ENCODE results near the gene TNRC18.

The TNRC18 gene

DNA sequence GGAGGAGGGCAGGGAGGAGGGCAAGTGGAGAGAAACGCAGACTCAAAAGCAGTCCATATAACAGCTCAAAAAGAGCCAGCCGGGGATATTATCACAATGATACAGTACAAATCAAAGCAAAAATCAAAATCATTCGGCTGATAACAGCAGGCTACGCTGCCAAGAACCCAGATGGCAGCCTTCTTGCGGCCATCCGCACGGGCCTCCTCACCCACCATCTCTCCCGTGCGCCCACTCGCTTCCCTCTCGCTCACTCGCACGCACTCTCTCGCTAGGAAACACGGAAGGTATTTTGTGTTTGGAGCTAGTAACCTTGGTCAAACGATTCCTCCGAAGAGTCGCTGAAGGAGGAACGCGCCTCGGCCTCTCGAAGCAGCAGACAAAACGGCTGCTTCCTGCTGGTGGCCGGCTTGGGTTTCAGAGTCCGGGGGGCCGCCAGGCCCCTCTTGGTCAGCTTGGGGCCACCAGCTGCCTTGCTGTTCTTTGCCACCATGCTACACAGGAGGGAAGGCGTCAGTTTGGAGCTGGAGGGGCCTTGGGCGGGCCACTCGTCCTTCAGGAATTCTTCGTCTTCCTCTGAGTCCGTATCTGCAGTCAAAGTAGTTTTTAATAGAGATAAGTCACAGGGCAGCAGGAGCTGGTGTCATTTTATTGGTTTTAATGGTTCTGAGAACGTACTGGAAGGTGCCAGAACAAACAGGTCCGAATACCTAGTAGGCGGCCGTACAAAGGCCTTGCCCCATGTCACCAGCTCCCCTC lies 71.9 kb downstream of the TNRC18 start (continued):
- TF ChIP-seq, protein P1, sequence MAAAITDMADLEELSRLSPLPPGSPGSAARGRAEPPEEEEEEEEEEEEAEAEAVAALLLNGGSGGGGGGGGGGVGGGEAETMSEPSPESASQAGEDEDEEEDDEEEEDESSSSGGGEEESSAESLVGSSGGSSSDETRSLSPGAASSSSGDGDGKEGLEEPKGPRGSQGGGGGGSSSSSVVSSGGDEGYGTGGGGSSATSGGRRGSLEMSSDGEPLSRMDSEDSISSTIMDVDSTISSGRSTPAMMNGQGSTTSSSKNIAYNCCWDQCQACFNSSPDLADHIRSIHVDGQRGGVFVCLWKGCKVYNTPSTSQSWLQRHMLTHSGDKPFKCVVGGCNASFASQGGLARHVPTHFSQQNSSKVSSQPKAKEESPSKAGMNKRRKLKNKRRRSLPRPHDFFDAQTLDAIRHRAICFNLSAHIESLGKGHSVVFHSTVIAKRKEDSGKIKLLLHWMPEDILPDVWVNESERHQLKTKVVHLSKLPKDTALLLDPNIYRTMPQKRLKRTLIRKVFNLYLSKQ (tag by site-specific recombination; IDR thresholded peaks at IDR 0.05; ENCODE audit: borderline replicate concordance), result no peak
- TF ChIP-seq ELK4 (IDR thresholded peaks at IDR 0.05; ENCODE audit: borderline replicate concordance, low read depth, low read length), result no peak
- no peak for TF ChIP-seq ZEB2 (tag by site-specific recombination; IDR thresholded peaks at IDR 0.05)

- no peak overlapping the region for H3K4me3 ChIP-seq (ENCODE audit: low read depth, low read length)
- ChIA-PET CTCF (interaction anchor here (0.6 kb wide), 1 partner anchor 16 kb away, joined by 5 read pairs; no protein-coding TSS in a partner anchor), POLR2A (no interaction called here)
- no peaks in the 10 kb centered on the region; the same call in 1 of the 2 replicates for H3K4me1 ChIP-seq (ENCODE audit: control insufficient read depth, insufficient read depth, low read length)
- no peak for TF ChIP-seq ZNF660 (tag by site-specific recombination; IDR thresholded peaks at IDR 0.05)
- no peak for TF ChIP-seq ZBTB17 (tag by site-specific recombination; IDR thresholded peaks at IDR 0.05)
- TF ChIP-seq, protein P2, sequence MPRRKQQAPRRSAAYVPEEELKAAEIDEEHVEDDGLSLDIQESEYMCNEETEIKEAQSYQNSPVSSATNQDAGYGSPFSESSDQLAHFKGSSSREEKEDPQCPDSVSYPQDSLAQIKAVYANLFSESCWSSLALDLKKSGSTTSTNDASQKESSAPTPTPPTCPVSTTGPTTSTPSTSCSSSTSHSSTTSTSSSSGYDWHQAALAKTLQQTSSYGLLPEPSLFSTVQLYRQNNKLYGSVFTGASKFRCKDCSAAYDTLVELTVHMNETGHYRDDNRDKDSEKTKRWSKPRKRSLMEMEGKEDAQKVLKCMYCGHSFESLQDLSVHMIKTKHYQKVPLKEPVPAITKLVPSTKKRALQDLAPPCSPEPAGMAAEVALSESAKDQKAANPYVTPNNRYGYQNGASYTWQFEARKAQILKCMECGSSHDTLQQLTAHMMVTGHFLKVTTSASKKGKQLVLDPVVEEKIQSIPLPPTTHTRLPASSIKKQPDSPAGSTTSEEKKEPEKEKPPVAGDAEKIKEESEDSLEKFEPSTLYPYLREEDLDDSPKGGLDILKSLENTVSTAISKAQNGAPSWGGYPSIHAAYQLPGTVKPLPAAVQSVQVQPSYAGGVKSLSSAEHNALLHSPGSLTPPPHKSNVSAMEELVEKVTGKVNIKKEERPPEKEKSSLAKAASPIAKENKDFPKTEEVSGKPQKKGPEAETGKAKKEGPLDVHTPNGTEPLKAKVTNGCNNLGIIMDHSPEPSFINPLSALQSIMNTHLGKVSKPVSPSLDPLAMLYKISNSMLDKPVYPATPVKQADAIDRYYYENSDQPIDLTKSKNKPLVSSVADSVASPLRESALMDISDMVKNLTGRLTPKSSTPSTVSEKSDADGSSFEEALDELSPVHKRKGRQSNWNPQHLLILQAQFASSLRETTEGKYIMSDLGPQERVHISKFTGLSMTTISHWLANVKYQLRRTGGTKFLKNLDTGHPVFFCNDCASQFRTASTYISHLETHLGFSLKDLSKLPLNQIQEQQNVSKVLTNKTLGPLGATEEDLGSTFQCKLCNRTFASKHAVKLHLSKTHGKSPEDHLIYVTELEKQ (tag by site-specific recombination; IDR thresholded peaks at IDR 0.05; ENCODE audit: borderline replicate concordance), result no peak
- no peak for TF ChIP-seq ZNF621 (tag by site-specific recombination; IDR thresholded peaks at IDR 0.05)
- TF ChIP-seq SP3 (tag by site-specific recombination; IDR thresholded peaks at IDR 0.05), result no peak
- TF ChIP-seq, protein P3, sequence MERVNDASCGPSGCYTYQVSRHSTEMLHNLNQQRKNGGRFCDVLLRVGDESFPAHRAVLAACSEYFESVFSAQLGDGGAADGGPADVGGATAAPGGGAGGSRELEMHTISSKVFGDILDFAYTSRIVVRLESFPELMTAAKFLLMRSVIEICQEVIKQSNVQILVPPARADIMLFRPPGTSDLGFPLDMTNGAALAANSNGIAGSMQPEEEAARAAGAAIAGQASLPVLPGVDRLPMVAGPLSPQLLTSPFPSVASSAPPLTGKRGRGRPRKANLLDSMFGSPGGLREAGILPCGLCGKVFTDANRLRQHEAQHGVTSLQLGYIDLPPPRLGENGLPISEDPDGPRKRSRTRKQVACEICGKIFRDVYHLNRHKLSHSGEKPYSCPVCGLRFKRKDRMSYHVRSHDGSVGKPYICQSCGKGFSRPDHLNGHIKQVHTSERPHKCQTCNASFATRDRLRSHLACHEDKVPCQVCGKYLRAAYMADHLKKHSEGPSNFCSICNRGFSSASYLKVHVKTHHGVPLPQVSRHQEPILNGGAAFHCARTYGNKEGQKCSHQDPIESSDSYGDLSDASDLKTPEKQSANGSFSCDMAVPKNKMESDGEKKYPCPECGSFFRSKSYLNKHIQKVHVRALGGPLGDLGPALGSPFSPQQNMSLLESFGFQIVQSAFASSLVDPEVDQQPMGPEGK (tag by site-specific recombination; IDR thresholded peaks at IDR 0.05), result no peak
- no peak for TF ChIP-seq REST (tag by site-specific recombination; IDR thresholded peaks at IDR 0.05)
- TF ChIP-seq, protein P4, sequence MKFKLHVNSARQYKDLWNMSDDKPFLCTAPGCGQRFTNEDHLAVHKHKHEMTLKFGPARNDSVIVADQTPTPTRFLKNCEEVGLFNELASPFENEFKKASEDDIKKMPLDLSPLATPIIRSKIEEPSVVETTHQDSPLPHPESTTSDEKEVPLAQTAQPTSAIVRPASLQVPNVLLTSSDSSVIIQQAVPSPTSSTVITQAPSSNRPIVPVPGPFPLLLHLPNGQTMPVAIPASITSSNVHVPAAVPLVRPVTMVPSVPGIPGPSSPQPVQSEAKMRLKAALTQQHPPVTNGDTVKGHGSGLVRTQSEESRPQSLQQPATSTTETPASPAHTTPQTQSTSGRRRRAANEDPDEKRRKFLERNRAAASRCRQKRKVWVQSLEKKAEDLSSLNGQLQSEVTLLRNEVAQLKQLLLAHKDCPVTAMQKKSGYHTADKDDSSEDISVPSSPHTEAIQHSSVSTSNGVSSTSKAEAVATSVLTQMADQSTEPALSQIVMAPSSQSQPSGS (tag by site-specific recombination; IDR thresholded peaks at IDR 0.05; ENCODE audit: low read depth), result no peak
- no peak for TF ChIP-seq ZNF169 (tag by site-specific recombination; IDR thresholded peaks at IDR 0.05)
- TF ChIP-seq, protein P5, sequence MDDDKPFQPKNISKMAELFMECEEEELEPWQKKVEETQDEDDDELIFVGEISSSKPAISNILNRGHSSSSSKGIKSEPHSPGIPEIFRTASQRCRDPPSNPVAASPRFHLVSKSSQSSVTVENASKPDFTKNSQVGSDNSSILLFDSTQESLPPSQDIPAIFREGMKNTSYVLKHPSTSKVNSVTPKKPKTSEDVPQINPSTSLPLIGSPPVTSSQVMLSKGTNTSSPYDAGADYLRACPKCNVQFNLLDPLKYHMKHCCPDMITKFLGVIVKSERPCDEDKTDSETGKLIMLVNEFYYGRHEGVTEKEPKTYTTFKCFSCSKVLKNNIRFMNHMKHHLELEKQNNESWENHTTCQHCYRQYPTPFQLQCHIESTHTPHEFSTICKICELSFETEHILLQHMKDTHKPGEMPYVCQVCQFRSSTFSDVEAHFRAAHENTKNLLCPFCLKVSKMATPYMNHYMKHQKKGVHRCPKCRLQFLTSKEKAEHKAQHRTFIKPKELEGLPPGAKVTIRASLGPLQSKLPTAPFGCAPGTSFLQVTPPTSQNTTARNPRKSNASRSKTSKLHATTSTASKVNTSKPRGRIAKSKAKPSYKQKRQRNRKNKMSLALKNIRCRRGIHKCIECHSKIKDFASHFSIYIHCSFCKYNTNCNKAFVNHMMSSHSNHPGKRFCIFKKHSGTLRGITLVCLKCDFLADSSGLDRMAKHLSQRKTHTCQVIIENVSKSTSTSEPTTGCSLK (tag by site-specific recombination; IDR thresholded peaks at IDR 0.05), result no peak
- no peak for TF ChIP-seq ZNF623 (tag by site-specific recombination; IDR thresholded peaks at IDR 0.05)
- TF ChIP-seq ZNF747 (tag by site-specific recombination; IDR thresholded peaks at IDR 0.05), result no peak
- no peak overlapping the region for H3K27ac ChIP-seq (ENCODE audit: extremely low read depth, low read depth, low read length)
- H3K36me3 ChIP-seq (ENCODE audit: control insufficient read depth in 2 of 2, insufficient read depth in 1 of 2, low read length in 2 of 2), result peaks cover 22 to 29% of the 10 kb centered on the region in 2 experiments
- H3K9me3 ChIP-seq (ENCODE audit: control insufficient read depth, insufficient read depth, low read depth, low read length), result no peaks in the 10 kb centered on the region
Observed at GRCh38 chr7:5350600-5351385, 72.8 kb downstream of the TNRC18 start.

All from HEK293 (cell line).